GM23338 (cell line): ENCODE results near the gene UBQLN4. TPM values are rescaled to one million over a fixed set of nuclear protein-coding genes. Genes with fewer than 3 reads are reported as not detected.

ENCODE experiments used
- ATAC-seq: fragments of 200-7000 bp; cut with Tn5 transposase; 3 replicates; pipeline ENCODE4 v1.9.1; 2020
- DNase-seq: peaks from one replicate; pipeline ENCODE4 v3.0.0-alpha.2; 2015; ENCODE audit warnings: low spot score
- H2AFZ ChIP-seq: fragments of 200-600 bp; sonication (generic); 2 replicates; pipeline ENCODE4 v1.8.0; 2016; ENCODE audit warnings: antibody characterized with exemption, mild to moderate bottlenecking, moderate library complexity
- H3F3A ChIP-seq: fragments of 200-600 bp; sonication (generic); replicated peaks from 2 replicates; pipeline ENCODE4 v1.8.0; 2017; ENCODE audit warnings: antibody characterized with exemption, mixed run types, low read depth
- H3K27ac ChIP-seq: fragments of 200-600 bp; sonication (generic); 2 replicates; pipeline ENCODE4 v1.6.1; 2016; ENCODE audit warnings: low read depth
- H3K27me3 ChIP-seq: fragments of 200-600 bp; sonication (generic); 2 replicates; pipeline ENCODE4 v1.8.0; 2016; ENCODE audit warnings: mild to moderate bottlenecking, mixed run types, moderate library complexity; ENCODE audit not compliant: insufficient read depth
- H3K36me3 ChIP-seq: fragments of 200-600 bp; sonication (generic); 2 replicates; pipeline ENCODE4 v1.8.0; 2016; ENCODE audit warnings: mild to moderate bottlenecking; ENCODE audit not compliant: insufficient read depth
- H3K4me1 ChIP-seq: fragments of 200-600 bp; sonication (generic); 2 replicates; pipeline ENCODE4 v1.8.0; 2016; ENCODE audit warnings: mild to moderate bottlenecking, moderate library complexity; ENCODE audit not compliant: insufficient read depth
- H3K4me2 ChIP-seq: fragments of 200-600 bp; sonication (generic); 2 replicates; pipeline ENCODE4 v1.7.1; 2017; ENCODE audit warnings: mixed run types
- H3K4me3 ChIP-seq: fragments of 200-600 bp; sonication (generic); 2 replicates; pipeline ENCODE4 v1.6.1; 2016; ENCODE audit warnings: mixed run types
- H3K79me2 ChIP-seq: fragments of 200-600 bp; sonication (generic); replicated peaks from 2 replicates; pipeline ENCODE4 v1.8.0; 2017; ENCODE audit warnings: mild to moderate bottlenecking; ENCODE audit not compliant: insufficient read depth
- H3K9me2 ChIP-seq: fragments of 200-600 bp; sonication (generic); 2 replicates; pipeline ENCODE4 v1.8.0; 2017; ENCODE audit not compliant: insufficient read depth
- H4K20me1 ChIP-seq: fragments of 200-600 bp; sonication (generic); replicated peaks from 2 replicates; pipeline ENCODE4 v1.8.0; 2017; ENCODE audit warnings: mild to moderate bottlenecking; ENCODE audit not compliant: insufficient read depth
- H3K27ac Mint-ChIP-seq: 2 replicates; pipeline ENCODE4 v1.8.0; 2020; ENCODE audit warnings: inconsistent platforms, mild to moderate bottlenecking, moderate library complexity, mixed read lengths
- H3K27me3 Mint-ChIP-seq: 3 replicates; pipeline ENCODE4 v1.8.0; 2022; ENCODE audit warnings: low read depth, mild to moderate bottlenecking, moderate library complexity, mixed read lengths, inconsistent platforms; ENCODE audit not compliant: insufficient read depth, poor library complexity
- H3K36me3 Mint-ChIP-seq: 3 replicates; pipeline ENCODE4 v1.8.0; 2021; ENCODE audit warnings: low read depth, mild to moderate bottlenecking, inconsistent platforms, moderate library complexity, mixed read lengths
- H3K4me1 Mint-ChIP-seq: 3 replicates; pipeline ENCODE4 v1.8.0; 2020; ENCODE audit warnings: mild to moderate bottlenecking, inconsistent platforms, mixed read lengths
- H3K4me3 Mint-ChIP-seq: 3 replicates; pipeline ENCODE4 v1.8.0; 2021; ENCODE audit warnings: moderate library complexity, mild to moderate bottlenecking, inconsistent platforms, mixed read lengths
- H3K9me3 Mint-ChIP-seq: 3 replicates; pipeline ENCODE4 v1.8.0; 2020; ENCODE audit warnings: moderate library complexity, mild to moderate bottlenecking, inconsistent platforms, mixed read lengths
- CREB1 ChIP-seq: fragments of 250-450 bp; sonication (Bioruptor Pico); IDR thresholded peaks from 2 replicates; pipeline ENCODE4 v1.5.0; 2020; ENCODE audit warnings: low read depth, mild to moderate bottlenecking, moderate library complexity
- EZH2 ChIP-seq: fragments of 200-600 bp; sonication (generic); IDR thresholded peaks from one replicate; pipeline ENCODE4 v1.8.0; 2017; ENCODE audit warnings: antibody characterized with exemption, mild to moderate bottlenecking, low read depth; ENCODE audit not compliant: unreplicated experiment
- EZH2phosphoT487 ChIP-seq: fragments of 200-600 bp; sonication (generic); IDR thresholded peaks from one replicate; pipeline ENCODE4 v1.8.1; 2018; ENCODE audit warnings: antibody characterized with exemption; ENCODE audit not compliant: unreplicated experiment
- JUNB ChIP-seq: IDR thresholded peaks from one replicate; pipeline ENCODE4 v1.6.1; 2016; ENCODE audit warnings: antibody characterized with exemption; ENCODE audit not compliant: unreplicated experiment
- NANOG ChIP-seq: IDR thresholded peaks from 2 replicates; pipeline ENCODE4 v1.6.1; 2016; ENCODE audit warnings: antibody characterized with exemption, borderline replicate concordance
- POLR2AphosphoS5 ChIP-seq: IDR thresholded peaks from 2 replicates; pipeline ENCODE4 v1.6.1; 2016; ENCODE audit warnings: antibody characterized with exemption, low read depth
- STAT1 ChIP-seq: IDR thresholded peaks from one replicate; pipeline ENCODE4 v1.6.1; 2016; ENCODE audit warnings: antibody characterized with exemption; ENCODE audit not compliant: unreplicated experiment
- ZNF331 ChIP-seq: fragments of 250-450 bp; sonication (Bioruptor Pico); IDR thresholded peaks from 2 replicates; pipeline ENCODE4 v1.5.0; 2020; ENCODE audit warnings: low read depth, mild to moderate bottlenecking, moderate library complexity
- polyA plus RNA-seq: library from polyadenylated mRNA; unstranded; fragments of >200 nt; fragmentation: Nextera tagmentation; extraction: Ambion mirVana; gene quantifications from 2 replicates; pipeline ENCODE4 v1.2.1, GENCODE V29; 2016
- total RNA-seq: library from RNA; depleted of rRNA; stranded (reverse); fragments of >200 nt; shearing (Covaris generic); gene quantifications from 2 replicates; pipeline ENCODE4 v1.2.3, GENCODE V29; 2014
- TF ChIP-seq, protein P1 (sequence below), 2 experiments: fragments of 200-600 bp in 1 of 2; sonication (generic) in 1 of 2; conservative IDR thresholded peaks; 2 replicates each; pipeline versions ENCODE4 v1.5.1 to v1.6.1; 2016 to 2017; ENCODE audit warnings: antibody characterized with exemption in 2 of 2, low read depth in 2 of 2, mild to moderate bottlenecking in 2 of 2, moderate library complexity in 1 of 2
- TF ChIP-seq, protein P2 (sequence below): IDR thresholded peaks from one replicate; pipeline ENCODE4 v1.6.1; 2018; ENCODE audit warnings: antibody characterized with exemption; ENCODE audit not compliant: unreplicated experiment
- TF ChIP-seq, protein P3 (sequence below): fragments of 250-450 bp; sonication (Bioruptor Pico); IDR thresholded peaks from 2 replicates; pipeline ENCODE4 v1.5.0; 2020; ENCODE audit warnings: mild to moderate bottlenecking, moderate library complexity

Gene UBQLN4
- total and polyA plus RNA-seq, 2 experiments from 2014 or later = 10.0 to 30.5 TPM

DNA sequence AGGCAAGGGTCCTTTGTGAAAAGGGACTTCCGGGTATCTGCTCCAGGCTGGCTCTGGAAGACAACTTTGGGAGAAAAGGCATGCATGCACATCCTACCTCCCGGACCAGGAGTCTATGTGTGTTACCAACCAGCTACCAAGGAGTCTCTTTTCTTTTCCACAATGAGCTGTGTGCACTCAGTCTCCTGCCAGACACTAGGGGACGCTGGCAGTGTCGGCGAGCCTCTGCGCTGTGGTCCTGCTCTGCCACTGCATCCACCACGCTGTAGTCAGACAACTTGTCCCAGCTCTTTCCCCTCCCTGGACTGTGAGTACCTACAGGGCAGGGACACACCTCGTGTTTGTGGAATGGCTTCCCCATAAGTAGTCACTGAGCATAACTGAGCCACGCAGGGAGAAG, 27.7 kb downstream of the UBQLN4 start:
- peaks cover under 1% of the 10 kb centered on the region for H3K27me3 Mint-ChIP-seq
- Histone ChIP-seq H2AFZ (peak overlapping the region; percentile 91; the same call in 1 of the 2 replicates), H3K36me3 (no peaks in the 10 kb centered on the region), H3K9me2 (no peaks in the 10 kb centered on the region), H3K4me1 (peaks cover 4% of the 10 kb centered on the region), H3K27ac (no peak overlapping the region), H4K20me1 (no peaks in the 10 kb centered on the region), H3K4me2 (no peak overlapping the region), H3K27me3 (no peaks in the 10 kb centered on the region), H3K79me2 (no peaks in the 10 kb centered on the region), H3K4me3 (no peak overlapping the region), H3F3A (0 out of 2 replicates have a peak, but pooled peaks cover 3% of the 10 kb centered on the region)
- ATAC-seq (peak; percentile 99), DNase-seq (peak; percentile 84)
- peaks cover 12% of the 10 kb centered on the region for H3K4me1 Mint-ChIP-seq
- H3K27ac Mint-ChIP-seq = no peak overlapping the region
- H3K36me3 Mint-ChIP-seq = no peaks in the 10 kb centered on the region
- no peak overlapping the region; the same call in 2 of the 3 replicates for H3K4me3 Mint-ChIP-seq
- no peaks in the 10 kb centered on the region for H3K9me3 Mint-ChIP-seq
- TF ChIP-seq POLR2AphosphoS5 = no peak
- TF ChIP-seq, protein P1, sequence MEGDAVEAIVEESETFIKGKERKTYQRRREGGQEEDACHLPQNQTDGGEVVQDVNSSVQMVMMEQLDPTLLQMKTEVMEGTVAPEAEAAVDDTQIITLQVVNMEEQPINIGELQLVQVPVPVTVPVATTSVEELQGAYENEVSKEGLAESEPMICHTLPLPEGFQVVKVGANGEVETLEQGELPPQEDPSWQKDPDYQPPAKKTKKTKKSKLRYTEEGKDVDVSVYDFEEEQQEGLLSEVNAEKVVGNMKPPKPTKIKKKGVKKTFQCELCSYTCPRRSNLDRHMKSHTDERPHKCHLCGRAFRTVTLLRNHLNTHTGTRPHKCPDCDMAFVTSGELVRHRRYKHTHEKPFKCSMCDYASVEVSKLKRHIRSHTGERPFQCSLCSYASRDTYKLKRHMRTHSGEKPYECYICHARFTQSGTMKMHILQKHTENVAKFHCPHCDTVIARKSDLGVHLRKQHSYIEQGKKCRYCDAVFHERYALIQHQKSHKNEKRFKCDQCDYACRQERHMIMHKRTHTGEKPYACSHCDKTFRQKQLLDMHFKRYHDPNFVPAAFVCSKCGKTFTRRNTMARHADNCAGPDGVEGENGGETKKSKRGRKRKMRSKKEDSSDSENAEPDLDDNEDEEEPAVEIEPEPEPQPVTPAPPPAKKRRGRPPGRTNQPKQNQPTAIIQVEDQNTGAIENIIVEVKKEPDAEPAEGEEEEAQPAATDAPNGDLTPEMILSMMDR (conservative IDR thresholded peaks at IDR 0.05; ENCODE audit: low read depth in 2 of 2) = peak; percentile 65 to 92

DNA sequence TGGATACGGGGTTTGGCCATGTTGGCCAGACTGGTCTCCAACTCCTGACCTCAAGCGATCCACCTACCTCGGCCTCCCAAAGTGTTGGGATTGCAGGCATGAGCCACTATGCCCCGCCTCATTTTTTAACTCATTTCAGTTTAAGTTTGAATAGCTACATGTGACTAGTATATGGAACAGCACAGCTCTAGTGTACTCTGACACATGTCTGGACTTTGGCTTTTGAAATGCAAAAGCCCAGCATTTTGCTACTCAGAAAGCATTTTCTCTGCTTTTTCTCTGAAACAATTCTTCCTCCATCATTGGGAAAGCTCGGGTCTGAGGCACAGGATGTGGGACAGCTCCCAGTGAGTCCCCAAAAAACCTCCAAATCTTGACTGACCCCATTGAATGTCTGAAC, 28.8 kb downstream of the UBQLN4 start:
- Mint-ChIP-seq H3K27ac (no peak overlapping the region), H3K27me3 (peaks cover 5% of the 10 kb centered on the region), H3K4me3 (no peak overlapping the region), H3K36me3 (peaks cover 6% of the 10 kb centered on the region), H3K4me1 (peaks cover 16% of the 10 kb centered on the region), H3K9me3 (no peaks in the 10 kb centered on the region)
- DNase-seq = no peak
- no peak overlapping the region for H3K27ac ChIP-seq
- TF ChIP-seq, protein P2, sequence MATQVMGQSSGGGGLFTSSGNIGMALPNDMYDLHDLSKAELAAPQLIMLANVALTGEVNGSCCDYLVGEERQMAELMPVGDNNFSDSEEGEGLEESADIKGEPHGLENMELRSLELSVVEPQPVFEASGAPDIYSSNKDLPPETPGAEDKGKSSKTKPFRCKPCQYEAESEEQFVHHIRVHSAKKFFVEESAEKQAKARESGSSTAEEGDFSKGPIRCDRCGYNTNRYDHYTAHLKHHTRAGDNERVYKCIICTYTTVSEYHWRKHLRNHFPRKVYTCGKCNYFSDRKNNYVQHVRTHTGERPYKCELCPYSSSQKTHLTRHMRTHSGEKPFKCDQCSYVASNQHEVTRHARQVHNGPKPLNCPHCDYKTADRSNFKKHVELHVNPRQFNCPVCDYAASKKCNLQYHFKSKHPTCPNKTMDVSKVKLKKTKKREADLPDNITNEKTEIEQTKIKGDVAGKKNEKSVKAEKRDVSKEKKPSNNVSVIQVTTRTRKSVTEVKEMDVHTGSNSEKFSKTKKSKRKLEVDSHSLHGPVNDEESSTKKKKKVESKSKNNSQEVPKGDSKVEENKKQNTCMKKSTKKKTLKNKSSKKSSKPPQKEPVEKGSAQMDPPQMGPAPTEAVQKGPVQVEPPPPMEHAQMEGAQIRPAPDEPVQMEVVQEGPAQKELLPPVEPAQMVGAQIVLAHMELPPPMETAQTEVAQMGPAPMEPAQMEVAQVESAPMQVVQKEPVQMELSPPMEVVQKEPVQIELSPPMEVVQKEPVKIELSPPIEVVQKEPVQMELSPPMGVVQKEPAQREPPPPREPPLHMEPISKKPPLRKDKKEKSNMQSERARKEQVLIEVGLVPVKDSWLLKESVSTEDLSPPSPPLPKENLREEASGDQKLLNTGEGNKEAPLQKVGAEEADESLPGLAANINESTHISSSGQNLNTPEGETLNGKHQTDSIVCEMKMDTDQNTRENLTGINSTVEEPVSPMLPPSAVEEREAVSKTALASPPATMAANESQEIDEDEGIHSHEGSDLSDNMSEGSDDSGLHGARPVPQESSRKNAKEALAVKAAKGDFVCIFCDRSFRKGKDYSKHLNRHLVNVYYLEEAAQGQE = no peak
- TF ChIP-seq NANOG (no peak), EZH2 (no peak), ZNF331 (CRISPR knock-in tag) (no peak), CREB1 (CRISPR knock-in tag) (no peak), STAT1 (no peak), EZH2phosphoT487 (no peak), JUNB (no peak)
- TF ChIP-seq, protein P3, sequence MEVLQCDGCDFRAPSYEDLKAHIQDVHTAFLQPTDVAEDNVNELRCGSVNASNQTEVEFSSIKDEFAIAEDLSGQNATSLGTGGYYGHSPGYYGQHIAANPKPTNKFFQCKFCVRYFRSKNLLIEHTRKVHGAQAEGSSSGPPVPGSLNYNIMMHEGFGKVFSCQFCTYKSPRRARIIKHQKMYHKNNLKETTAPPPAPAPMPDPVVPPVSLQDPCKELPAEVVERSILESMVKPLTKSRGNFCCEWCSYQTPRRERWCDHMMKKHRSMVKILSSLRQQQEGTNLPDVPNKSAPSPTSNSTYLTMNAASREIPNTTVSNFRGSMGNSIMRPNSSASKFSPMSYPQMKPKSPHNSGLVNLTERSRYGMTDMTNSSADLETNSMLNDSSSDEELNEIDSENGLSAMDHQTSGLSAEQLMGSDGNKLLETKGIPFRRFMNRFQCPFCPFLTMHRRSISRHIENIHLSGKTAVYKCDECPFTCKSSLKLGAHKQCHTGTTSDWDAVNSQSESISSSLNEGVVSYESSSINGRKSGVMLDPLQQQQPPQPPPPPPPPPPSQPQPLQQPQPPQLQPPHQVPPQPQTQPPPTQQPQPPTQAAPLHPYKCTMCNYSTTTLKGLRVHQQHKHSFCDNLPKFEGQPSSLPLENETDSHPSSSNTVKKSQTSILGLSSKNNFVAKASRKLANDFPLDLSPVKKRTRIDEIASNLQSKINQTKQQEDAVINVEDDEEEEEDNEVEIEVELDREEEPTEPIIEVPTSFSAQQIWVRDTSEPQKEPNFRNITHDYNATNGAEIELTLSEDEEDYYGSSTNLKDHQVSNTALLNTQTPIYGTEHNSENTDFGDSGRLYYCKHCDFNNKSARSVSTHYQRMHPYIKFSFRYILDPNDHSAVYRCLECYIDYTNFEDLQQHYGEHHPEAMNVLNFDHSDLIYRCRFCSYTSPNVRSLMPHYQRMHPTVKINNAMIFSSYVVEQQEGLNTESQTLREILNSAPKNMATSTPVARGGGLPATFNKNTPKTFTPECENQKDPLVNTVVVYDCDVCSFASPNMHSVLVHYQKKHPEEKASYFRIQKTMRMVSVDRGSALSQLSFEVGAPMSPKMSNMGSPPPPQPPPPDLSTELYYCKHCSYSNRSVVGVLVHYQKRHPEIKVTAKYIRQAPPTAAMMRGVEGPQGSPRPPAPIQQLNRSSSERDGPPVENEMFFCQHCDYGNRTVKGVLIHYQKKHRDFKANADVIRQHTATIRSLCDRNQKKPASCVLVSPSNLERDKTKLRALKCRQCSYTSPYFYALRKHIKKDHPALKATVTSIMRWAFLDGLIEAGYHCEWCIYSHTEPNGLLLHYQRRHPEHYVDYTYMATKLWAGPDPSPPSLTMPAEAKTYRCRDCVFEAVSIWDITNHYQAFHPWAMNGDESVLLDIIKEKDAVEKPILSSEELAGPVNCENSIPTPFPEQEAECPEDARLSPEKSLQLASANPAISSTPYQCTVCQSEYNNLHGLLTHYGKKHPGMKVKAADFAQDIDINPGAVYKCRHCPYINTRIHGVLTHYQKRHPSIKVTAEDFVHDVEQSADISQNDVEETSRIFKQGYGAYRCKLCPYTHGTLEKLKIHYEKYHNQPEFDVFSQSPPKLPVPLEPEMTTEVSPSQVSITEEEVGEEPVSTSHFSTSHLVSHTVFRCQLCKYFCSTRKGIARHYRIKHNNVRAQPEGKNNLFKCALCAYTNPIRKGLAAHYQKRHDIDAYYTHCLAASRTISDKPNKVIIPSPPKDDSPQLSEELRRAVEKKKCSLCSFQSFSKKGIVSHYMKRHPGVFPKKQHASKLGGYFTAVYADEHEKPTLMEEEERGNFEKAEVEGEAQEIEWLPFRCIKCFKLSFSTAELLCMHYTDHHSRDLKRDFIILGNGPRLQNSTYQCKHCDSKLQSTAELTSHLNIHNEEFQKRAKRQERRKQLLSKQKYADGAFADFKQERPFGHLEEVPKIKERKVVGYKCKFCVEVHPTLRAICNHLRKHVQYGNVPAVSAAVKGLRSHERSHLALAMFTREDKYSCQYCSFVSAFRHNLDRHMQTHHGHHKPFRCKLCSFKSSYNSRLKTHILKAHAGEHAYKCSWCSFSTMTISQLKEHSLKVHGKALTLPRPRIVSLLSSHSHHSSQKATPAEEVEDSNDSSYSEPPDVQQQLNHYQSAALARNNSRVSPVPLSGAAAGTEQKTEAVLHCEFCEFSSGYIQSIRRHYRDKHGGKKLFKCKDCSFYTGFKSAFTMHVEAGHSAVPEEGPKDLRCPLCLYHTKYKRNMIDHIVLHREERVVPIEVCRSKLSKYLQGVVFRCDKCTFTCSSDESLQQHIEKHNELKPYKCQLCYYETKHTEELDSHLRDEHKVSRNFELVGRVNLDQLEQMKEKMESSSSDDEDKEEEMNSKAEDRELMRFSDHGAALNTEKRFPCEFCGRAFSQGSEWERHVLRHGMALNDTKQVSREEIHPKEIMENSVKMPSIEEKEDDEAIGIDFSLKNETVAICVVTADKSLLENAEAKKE = no peak
- H3K9me2 ChIP-seq = no peaks in the 10 kb centered on the region
- H2AFZ ChIP-seq = no peak overlapping the region
- H3K4me1 ChIP-seq = peaks cover 6% of the 10 kb centered on the region
- no peak for ATAC-seq
- H3K79me2 ChIP-seq = peaks cover 7% of the 10 kb centered on the region
- 0 out of 2 replicates have a peak, but pooled peaks cover 3% of the 10 kb centered on the region for H4K20me1 ChIP-seq
- no peak overlapping the region for H3K4me2 ChIP-seq
- H3F3A ChIP-seq = 0 out of 2 replicates have a peak, but pooled peaks cover 5% of the 10 kb centered on the region
- H3K4me3 ChIP-seq = no peak overlapping the region
- no peaks in the 10 kb centered on the region for H3K36me3 ChIP-seq
- H3K27me3 ChIP-seq = no peaks in the 10 kb centered on the region
